NB4 (cell line): ENCODE measurements around the gene ZNF385A.
A peak's percentile ranks its signal among the peaks of the same experiment; 100 is the strongest.

Source experiments
- MYC ChIP-seq: IDR thresholded peaks from 2 replicates; pipeline ENCODE4 v1.6.1; 2011; ENCODE audit warnings: low read depth, low read length
- POLR2A ChIP-seq: IDR thresholded peaks from 2 replicates; pipeline ENCODE4 v1.6.1; 2011; ENCODE audit warnings: mild to moderate bottlenecking; ENCODE audit not compliant: insufficient read length; ENCODE audit errors: extremely low read depth
- TF ChIP-seq, protein P1 (sequence below): IDR thresholded peaks from one replicate; pipeline ENCODE4 v1.5.1; 2012; ENCODE audit warnings: low read depth, low read length
- TF ChIP-seq, protein P2 (sequence below): IDR thresholded peaks from 2 replicates; pipeline ENCODE4 v1.6.1; 2011; ENCODE audit warnings: low read depth, low read length

GRCh38 chr12:54360717-54361456, 23.6 kb downstream of the ZNF385A start:
- TF ChIP-seq POLR2A (no peak), MYC (peak; percentile 18; the same call in 1 of the 2 replicates)
- TF ChIP-seq, protein P1, sequence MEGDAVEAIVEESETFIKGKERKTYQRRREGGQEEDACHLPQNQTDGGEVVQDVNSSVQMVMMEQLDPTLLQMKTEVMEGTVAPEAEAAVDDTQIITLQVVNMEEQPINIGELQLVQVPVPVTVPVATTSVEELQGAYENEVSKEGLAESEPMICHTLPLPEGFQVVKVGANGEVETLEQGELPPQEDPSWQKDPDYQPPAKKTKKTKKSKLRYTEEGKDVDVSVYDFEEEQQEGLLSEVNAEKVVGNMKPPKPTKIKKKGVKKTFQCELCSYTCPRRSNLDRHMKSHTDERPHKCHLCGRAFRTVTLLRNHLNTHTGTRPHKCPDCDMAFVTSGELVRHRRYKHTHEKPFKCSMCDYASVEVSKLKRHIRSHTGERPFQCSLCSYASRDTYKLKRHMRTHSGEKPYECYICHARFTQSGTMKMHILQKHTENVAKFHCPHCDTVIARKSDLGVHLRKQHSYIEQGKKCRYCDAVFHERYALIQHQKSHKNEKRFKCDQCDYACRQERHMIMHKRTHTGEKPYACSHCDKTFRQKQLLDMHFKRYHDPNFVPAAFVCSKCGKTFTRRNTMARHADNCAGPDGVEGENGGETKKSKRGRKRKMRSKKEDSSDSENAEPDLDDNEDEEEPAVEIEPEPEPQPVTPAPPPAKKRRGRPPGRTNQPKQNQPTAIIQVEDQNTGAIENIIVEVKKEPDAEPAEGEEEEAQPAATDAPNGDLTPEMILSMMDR, result peak; percentile 67
- TF ChIP-seq, protein P2, sequence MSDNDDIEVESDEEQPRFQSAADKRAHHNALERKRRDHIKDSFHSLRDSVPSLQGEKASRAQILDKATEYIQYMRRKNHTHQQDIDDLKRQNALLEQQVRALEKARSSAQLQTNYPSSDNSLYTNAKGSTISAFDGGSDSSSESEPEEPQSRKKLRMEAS, result peak; percentile 21; the same call in 1 of the 2 replicates
